ENCODE data around the gene ALG6. TPM values are rescaled to one million over a fixed set of nuclear protein-coding genes. Genes with fewer than 3 reads are reported as not detected.

ALG6 gene
- total RNA-seq, 1 donor: 13.0 TPM

DNA sequence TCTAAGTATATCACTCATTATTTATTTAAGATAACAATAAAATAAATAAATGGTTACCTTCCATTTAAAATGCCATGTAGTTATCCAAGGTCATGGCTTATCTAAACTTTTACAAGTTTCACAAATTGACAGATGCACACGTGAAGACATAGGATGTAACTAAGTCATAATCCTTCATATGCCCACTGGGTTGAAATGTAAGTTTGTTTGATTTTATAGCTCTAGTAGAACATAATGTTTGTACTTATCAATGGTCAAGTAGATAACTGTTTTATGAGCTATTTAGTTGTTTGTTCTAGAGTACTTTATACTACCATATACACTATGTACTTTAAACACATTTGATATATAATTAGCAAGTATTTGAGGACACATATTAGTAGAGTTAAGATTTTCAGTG is 112.6 kb downstream of the ALG6 start:
- H3K4me3 ChIP-seq (ENCODE audit: low read depth, low read length): no peak overlapping the region
- DNase-seq (ENCODE audit: low read depth): no peak
- TF ChIP-seq, protein P1, sequence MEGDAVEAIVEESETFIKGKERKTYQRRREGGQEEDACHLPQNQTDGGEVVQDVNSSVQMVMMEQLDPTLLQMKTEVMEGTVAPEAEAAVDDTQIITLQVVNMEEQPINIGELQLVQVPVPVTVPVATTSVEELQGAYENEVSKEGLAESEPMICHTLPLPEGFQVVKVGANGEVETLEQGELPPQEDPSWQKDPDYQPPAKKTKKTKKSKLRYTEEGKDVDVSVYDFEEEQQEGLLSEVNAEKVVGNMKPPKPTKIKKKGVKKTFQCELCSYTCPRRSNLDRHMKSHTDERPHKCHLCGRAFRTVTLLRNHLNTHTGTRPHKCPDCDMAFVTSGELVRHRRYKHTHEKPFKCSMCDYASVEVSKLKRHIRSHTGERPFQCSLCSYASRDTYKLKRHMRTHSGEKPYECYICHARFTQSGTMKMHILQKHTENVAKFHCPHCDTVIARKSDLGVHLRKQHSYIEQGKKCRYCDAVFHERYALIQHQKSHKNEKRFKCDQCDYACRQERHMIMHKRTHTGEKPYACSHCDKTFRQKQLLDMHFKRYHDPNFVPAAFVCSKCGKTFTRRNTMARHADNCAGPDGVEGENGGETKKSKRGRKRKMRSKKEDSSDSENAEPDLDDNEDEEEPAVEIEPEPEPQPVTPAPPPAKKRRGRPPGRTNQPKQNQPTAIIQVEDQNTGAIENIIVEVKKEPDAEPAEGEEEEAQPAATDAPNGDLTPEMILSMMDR (IDR thresholded peaks at IDR 0.05; ENCODE audit: insufficient read depth, low read depth, low read length): no peak

DNA sequence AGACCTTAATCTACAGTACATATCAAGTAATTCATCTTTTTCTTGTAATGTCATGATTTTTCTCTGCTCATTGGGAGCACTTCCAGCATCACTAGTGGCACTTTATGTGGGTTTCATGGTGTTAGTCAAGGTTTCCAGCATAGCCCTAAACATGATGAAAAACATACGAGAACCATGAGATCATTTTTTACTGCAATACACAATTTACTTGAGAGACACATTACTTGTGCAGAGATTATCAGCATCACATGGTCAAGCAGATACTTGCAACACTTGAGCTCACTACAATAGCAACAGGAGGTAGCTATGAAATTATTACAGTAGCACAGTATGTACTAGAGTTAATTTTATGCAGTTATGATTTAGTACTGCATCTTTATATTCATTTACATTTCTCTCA is 119.2 kb downstream of the ALG6 start:
- TF ChIP-seq, protein P1 (IDR thresholded peaks at IDR 0.05; ENCODE audit: insufficient read depth, low read depth, low read length): no peak
- peak; percentile 68 for DNase-seq (ENCODE audit: low read depth)
- no peak overlapping the region for H3K4me3 ChIP-seq (ENCODE audit: low read depth, low read length)

DNA sequence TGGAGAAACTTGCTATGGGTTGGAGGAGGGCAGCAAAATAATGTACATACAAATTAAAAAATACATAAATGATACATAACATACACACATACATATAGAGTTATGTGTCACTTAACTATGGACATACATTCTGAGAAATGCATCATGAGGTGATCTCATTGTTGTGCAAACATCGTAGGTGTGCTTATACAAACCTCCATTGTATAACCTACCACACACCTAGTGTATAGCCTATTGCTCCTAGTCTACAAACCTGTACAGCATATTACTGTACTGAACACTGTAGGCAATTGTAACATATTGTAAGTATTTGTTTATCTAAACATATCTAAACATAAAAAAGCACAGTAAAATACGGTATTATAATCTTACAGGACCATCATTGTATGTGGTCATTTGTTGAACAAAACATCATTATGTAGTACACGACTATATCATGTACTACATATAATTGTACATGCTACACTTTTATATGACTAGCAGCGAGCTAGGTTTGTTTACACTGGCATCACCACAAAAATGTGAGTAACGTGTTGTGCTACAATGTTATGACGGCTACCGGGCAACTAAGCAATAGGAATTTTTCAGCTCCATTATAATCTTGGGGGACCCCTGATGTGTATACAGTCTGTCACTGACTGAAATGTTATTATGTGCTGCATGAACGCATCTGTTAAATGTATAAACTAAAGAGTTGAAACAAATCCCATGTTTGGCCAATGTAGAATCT is 120.1 kb downstream of the ALG6 start:
- TF ChIP-seq, protein P1 (IDR thresholded peaks at IDR 0.05; ENCODE audit: insufficient read depth, low read depth, low read length): no peak
- H3K4me3 ChIP-seq (ENCODE audit: low read depth, low read length): no peak overlapping the region
- DNase-seq (ENCODE audit: low read depth): peak; percentile 86

Small RNAs within 50 kb of the gene (small RNA-seq; reads per million reads assigned to genes)
- not detected for gene MIR6068
- gene RF00019: not detected

Other genes with a start within 250 kb of the ALG6 start
- not detected in 2 replicates for gene FOXD3, start 45.1 kb upstream of the ALG6 start, total RNA-seq
- 18.1 and 19.3 TPM in 2 replicates for gene ITGB3BP, start 155.6 kb downstream of the ALG6 start, total RNA-seq
- 4.2 and 6.5 TPM in 2 replicates for gene EFCAB7, start 155.9 kb downstream of the ALG6 start, total RNA-seq
- 48.6 and 62.2 TPM in 2 replicates for gene PGM1, start 225.8 kb downstream of the ALG6 start, total RNA-seq

Measured in fibroblast of villous mesenchyme (primary cell).